Cardiac muscle cell (in vitro differentiated cells and primary cell): Measurements from ENCODE around the gene PARD3. TPM values are rescaled to one million over a fixed set of nuclear protein-coding genes. Genes with fewer than 3 reads are reported as not detected.

Experiments
- DNase-seq, 2 donors: peaks; one replicate each; pipeline versions ENCODE4 v3.0.0 to v3.0.0-alpha.2; 2010 to 2017; ENCODE audit warnings: low read depth in 1 of 2, low spot score in 1 of 2
- H3K27ac ChIP-seq: fragments of 200-600 bp; sonication (generic); 2 replicates; pipeline ENCODE4 v1.5.1; 2016
- H3K27me3 ChIP-seq: fragments of 200-600 bp; sonication (generic); 2 replicates; pipeline ENCODE4 v1.6.0; 2016; ENCODE audit warnings: control low read depth
- H3K36me3 ChIP-seq: fragments of 200-600 bp; sonication (generic); 2 replicates; pipeline ENCODE4 v1.5.1; 2016; ENCODE audit warnings: control low read depth
- H3K4me1 ChIP-seq: fragments of 200-600 bp; sonication (generic); 2 replicates; pipeline ENCODE4 v1.8.1; 2017; ENCODE audit warnings: low read depth, mild to moderate bottlenecking, mixed run types
- H3K4me3 ChIP-seq: fragments of 200-600 bp; sonication (generic); 2 replicates; pipeline ENCODE4 v1.5.1; 2016; ENCODE audit warnings: mild to moderate bottlenecking
- H3K9me3 ChIP-seq: fragments of 200-600 bp; sonication (generic); 2 replicates; pipeline ENCODE4 v1.5.1; 2017; ENCODE audit warnings: low read depth, mild to moderate bottlenecking, control low read depth
- CTCF ChIP-seq: IDR thresholded peaks from 2 replicates; pipeline ENCODE4 v1.5.1; 2012; ENCODE audit warnings: low read depth, mild to moderate bottlenecking, low read length
- polyA plus RNA-seq: library from polyadenylated mRNA; unstranded; fragments of >200 nt; fragmentation: Nextera tagmentation; extraction: Ambion mirVana; gene quantifications from 2 replicates; pipeline ENCODE4 v1.2.1, GENCODE V29; 2016
- total RNA-seq: library from RNA; depleted of rRNA; stranded (reverse); fragments of >200 nt; gene quantifications from 2 replicates; pipeline ENCODE4 v1.2.3, GENCODE V29; 2016

The PARD3 gene
- total and polyA plus RNA-seq, 2 experiments from 2014 or later: 36.5 to 64.8 TPM

GRCh38 chr10:34351161-34351560 lies 463.9 kb downstream of the PARD3 start:
- Histone ChIP-seq H3K9me3 (no peaks in the 10 kb centered on the region), H3K27ac (no peak overlapping the region), H3K27me3 (no peaks in the 10 kb centered on the region), H3K36me3 (no peaks in the 10 kb centered on the region), H3K4me3 (no peak overlapping the region), H3K4me1 (no peaks in the 10 kb centered on the region)
- DNase-seq: peak in 1 of 2 donors; percentile 55
- TF ChIP-seq CTCF: no peak

GRCh38 chr10:34348917-34349485 lies 466.1 kb downstream of the PARD3 start:
- Histone ChIP-seq H3K36me3 (no peaks in the 10 kb centered on the region), H3K27me3 (no peaks in the 10 kb centered on the region), H3K4me3 (no peak overlapping the region), H3K4me1 (no peaks in the 10 kb centered on the region), H3K9me3 (no peaks in the 10 kb centered on the region), H3K27ac (no peak overlapping the region)
- no peak for TF ChIP-seq CTCF
- no peak for DNase-seq

- Histone ChIP-seq H3K27me3 (no peaks in the 10 kb centered on the region), H3K36me3 (no peaks in the 10 kb centered on the region), H3K27ac (no peak overlapping the region), H3K4me3 (no peak overlapping the region), H3K4me1 (no peaks in the 10 kb centered on the region), H3K9me3 (no peaks in the 10 kb centered on the region)
- DNase-seq: no peak
- TF ChIP-seq CTCF: no peak
These were observed 467.1 kb downstream of the PARD3 start for GRCh38 chr10:34348021-34348420.

GRCh38 chr10:34347131-34347530 lies 468.0 kb downstream of the PARD3 start:
- Histone ChIP-seq H3K27ac (no peak overlapping the region), H3K4me1 (no peaks in the 10 kb centered on the region), H3K9me3 (no peaks in the 10 kb centered on the region), H3K27me3 (no peaks in the 10 kb centered on the region), H3K4me3 (no peak overlapping the region), H3K36me3 (no peaks in the 10 kb centered on the region)
- no peak for TF ChIP-seq CTCF
- DNase-seq: no peak

DNA sequence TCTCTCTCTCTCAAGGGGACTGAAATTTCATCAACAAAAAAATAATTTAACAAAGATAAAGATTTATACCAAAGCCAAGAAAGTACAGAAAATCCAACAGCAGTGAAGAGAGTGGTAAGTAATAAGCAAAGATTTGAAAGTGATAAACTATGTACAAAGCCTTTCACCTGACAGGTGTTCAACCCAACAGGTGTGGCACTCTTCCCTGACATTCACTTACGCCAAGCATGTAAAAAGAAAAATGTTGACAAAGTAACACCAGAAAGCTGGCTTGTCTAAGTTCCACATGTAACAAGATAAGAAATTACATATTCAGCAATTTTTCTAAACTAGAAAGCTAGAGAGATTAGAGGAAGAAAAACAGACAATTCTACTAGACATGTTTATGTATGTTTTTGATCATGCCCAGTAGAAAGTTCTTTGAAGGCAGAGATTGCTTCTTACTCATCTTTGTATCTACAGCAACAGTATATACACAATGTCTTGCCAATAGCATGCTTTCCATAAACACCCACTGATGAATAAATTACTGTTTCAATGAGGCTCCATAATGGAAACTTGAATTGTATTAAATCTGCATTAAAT lies 468.5 kb downstream of the PARD3 start:
- H3K4me3 ChIP-seq: no peak overlapping the region
- TF ChIP-seq CTCF: no peak
- no peaks in the 10 kb centered on the region for H3K27me3 ChIP-seq
- H3K27ac ChIP-seq: no peak overlapping the region
- H3K9me3 ChIP-seq: no peaks in the 10 kb centered on the region
- no peaks in the 10 kb centered on the region for H3K36me3 ChIP-seq
- H3K4me1 ChIP-seq: no peaks in the 10 kb centered on the region
- DNase-seq: no peak
